Prostate gland (tissue), 2 donors: ENCODE measurements around the gene TNRC6C. TPM values are rescaled to one million over a fixed set of nuclear protein-coding genes. Genes with fewer than 3 reads are reported as not detected.

Experiments
- DNase-seq: peaks from one replicate; pipeline ENCODE4 v3.0.0-alpha.2; 2019; ENCODE audit warnings: low spot score
- H3K27ac ChIP-seq, 2 donors: fragments of 200-600 bp; sonication (generic); 2 replicates each; pipeline ENCODE4 v1.5.1; 2017 to 2019
- H3K27me3 ChIP-seq: fragments of 200-600 bp; sonication (generic); replicated peaks from 2 replicates; pipeline ENCODE4 v1.5.1; 2019; ENCODE audit not compliant: insufficient read depth
- H3K36me3 ChIP-seq, 2 donors: fragments of 200-600 bp; sonication (generic); 1 replicate in 1 of 2; 2 replicates in 1 of 2; pipeline versions ENCODE4 v1.5.1 to v1.8.1; 2017 to 2019
- H3K4me1 ChIP-seq: fragments of 200-600 bp; sonication (generic); replicated peaks from 2 replicates; pipeline ENCODE4 v1.5.1; 2019
- H3K4me3 ChIP-seq, 2 donors: fragments of 200-600 bp; sonication (generic); 2 replicates each; pipeline ENCODE4 v1.5.1; 2017 to 2019
- H3K9me3 ChIP-seq: fragments of 200-600 bp; sonication (generic); 2 replicates; pipeline ENCODE4 v1.5.1; 2017
- CTCF ChIP-seq, 4 experiments: fragments of 200-600 bp in 2 of 4; fragments of 450-650 bp in 2 of 4; sonication (generic) in 2 of 4; IDR thresholded peaks; 1 replicate in 3 of 4; 2 replicates in 1 of 4; pipeline ENCODE4 v1.5.1; 2016 to 2019; ENCODE audit warnings: antibody characterized with exemption in 4 of 4, mild to moderate bottlenecking in 2 of 4, moderate library complexity in 2 of 4
- POLR2A ChIP-seq: fragments of 450-650 bp; IDR thresholded peaks from one replicate; pipeline ENCODE4 v1.6.1; 2016; ENCODE audit warnings: antibody characterized with exemption, mild to moderate bottlenecking
- POLR2AphosphoS5 ChIP-seq: sonication (generic); formaldehyde crosslinking; IDR thresholded peaks from one replicate; pipeline ENCODE4 v1.6.1; 2017; ENCODE audit warnings: antibody characterized with exemption
- WGBS: methylation state at CpG from one replicate; pipeline ENCODE4 v1.1.5; 2018; 5-methylcytosine and 5-hydroxymethylcytosine counted together
- intact Hi-C: fragments of 100-400 bp; cut with DNase I; formaldehyde crosslinking; loops from one replicate; pipeline ENCODE4 v1.14.2; 2022
- total RNA-seq, 2 donors: library from RNA; depleted of rRNA; stranded (reverse); fragments of >200 nt; gene quantifications; one replicate each; pipeline ENCODE4 v1.1.0, GENCODE V29; 2016

Gene TNRC6C
- total RNA-seq, 2 donors from 2014 or later: 15.5 to 29.7 TPM

GRCh38 chr17:78120971-78121800 is 162.7 kb downstream of the TNRC6C start:
- TF ChIP-seq CTCF (IDR thresholded peaks at IDR 0.05): no peak
- no peak for TF ChIP-seq POLR2A
- no peak for TF ChIP-seq POLR2AphosphoS5
- 76% methylated on average over 29 of the region's 35 CpGs for WGBS
- no peak for DNase-seq
- H3K4me1 ChIP-seq: peaks cover 7% of the 10 kb centered on the region
- intact Hi-C loops: no loop called here
- H3K27ac ChIP-seq: peak overlapping the region in 1 of 2 donors; percentile 53
- no peaks in the 10 kb centered on the region for H3K9me3 ChIP-seq
- no peak overlapping the region for H3K4me3 ChIP-seq
- H3K36me3 ChIP-seq: no peaks in the 10 kb centered on the region
- no peaks in the 10 kb centered on the region for H3K27me3 ChIP-seq

- no peak for TF ChIP-seq POLR2A
- no peak for TF ChIP-seq POLR2AphosphoS5
- no peak for TF ChIP-seq CTCF (IDR thresholded peaks at IDR 0.05)
- Histone ChIP-seq H3K9me3 (no peaks in the 10 kb centered on the region), H3K27me3 (no peaks in the 10 kb centered on the region), H3K36me3 (no peaks in the 10 kb centered on the region), H3K4me1 (peaks cover 12% of the 10 kb centered on the region), H3K27ac (no peak overlapping the region), H3K4me3 (no peak overlapping the region)
- 74% methylated on average over 11 of the region's 11 CpGs for WGBS
- no peak for DNase-seq
- intact Hi-C loops: no loop called here
Observed at GRCh38 chr17:78121801-78122215, 163.3 kb downstream of the TNRC6C start.

DNA sequence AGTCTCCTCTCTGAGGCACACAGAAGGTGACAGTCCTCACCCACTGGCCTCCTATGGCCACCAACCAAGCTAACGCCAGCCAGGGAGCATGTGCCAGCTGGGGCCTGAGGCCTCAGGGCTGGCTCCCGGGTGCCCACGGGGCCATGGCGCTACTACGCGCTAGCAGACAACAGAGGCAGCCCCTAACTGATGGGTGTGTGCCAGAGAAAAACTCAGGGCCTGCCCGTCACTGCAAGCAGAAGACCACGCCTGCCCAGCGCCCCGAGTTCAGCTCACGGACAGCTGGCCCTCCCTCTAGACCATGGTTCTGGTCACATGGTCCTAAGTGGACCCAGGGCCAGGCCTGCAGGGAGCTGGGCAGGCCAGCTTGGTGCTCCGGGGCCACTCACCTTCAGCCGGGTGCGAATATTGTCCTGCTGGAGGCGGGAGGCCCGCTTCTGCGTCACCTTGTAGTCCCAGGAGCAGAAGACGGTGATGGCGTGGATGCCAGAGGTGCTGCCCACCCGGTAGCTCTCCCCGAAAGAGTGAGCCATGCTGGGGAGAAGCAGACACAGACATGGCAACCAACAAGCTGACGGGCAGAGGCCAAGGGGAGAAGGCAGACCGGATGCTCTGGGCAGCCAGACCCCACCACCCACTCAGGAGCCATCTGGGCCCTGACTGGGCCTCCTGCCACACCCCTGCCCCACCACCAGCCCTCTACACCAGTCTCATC is 163.9 kb downstream of the TNRC6C start:
- H3K27me3 ChIP-seq: no peaks in the 10 kb centered on the region
- no peak for DNase-seq
- no peak overlapping the region for H3K27ac ChIP-seq
- no peak overlapping the region for H3K4me3 ChIP-seq
- WGBS: 86% methylated on average over 22 of the region's 23 CpGs
- intact Hi-C loops: no loop called here
- H3K9me3 ChIP-seq: no peaks in the 10 kb centered on the region
- no peak for TF ChIP-seq POLR2A
- TF ChIP-seq POLR2AphosphoS5: no peak
- TF ChIP-seq CTCF (IDR thresholded peaks at IDR 0.05): no peak
- peaks cover 14% of the 10 kb centered on the region for H3K4me1 ChIP-seq
- H3K36me3 ChIP-seq: no peaks in the 10 kb centered on the region

DNA sequence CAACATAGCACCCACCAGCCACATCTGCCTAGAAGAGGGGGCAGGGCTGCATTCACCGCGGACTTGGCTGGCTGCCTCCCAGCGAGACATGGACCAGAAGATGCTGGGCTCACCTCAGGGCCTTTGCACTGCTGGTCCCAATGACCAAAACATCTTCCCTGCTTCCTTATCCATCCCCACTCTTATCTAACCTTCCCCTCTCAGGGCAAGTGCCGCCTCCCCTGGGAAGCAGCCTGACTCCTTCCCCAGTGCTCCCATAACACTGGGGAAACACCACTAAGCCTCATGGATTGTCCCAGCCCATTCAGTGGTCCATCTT is 164.4 kb downstream of the TNRC6C start:
- intact Hi-C loops: no loop called here
- Histone ChIP-seq H3K4me3 (no peak overlapping the region), H3K9me3 (no peaks in the 10 kb centered on the region), H3K36me3 (no peaks in the 10 kb centered on the region), H3K27me3 (no peaks in the 10 kb centered on the region), H3K4me1 (peaks cover 12% of the 10 kb centered on the region), H3K27ac (no peak overlapping the region)
- no peak for TF ChIP-seq CTCF (IDR thresholded peaks at IDR 0.05)
- no peak for DNase-seq
- 96% methylated on average over 4 of the region's 4 CpGs for WGBS
